Astrocyte (in vitro differentiated cells and primary cell): ENCODE measurements around the gene KRTAP5-10.

Experiments used
- CTCF ChIP-seq: IDR thresholded peaks from 2 replicates; pipeline ENCODE4 v1.5.1; 2011; ENCODE audit warnings: low read depth, mild to moderate bottlenecking, inconsistent platforms, low read length, moderate library complexity; ENCODE audit not compliant: insufficient read depth
- EZH2 ChIP-seq: IDR thresholded peaks from 2 replicates; pipeline ENCODE4 v1.6.1; 2012; ENCODE audit warnings: mild to moderate bottlenecking, low read length, inconsistent platforms; ENCODE audit not compliant: insufficient read depth

- TF ChIP-seq EZH2 (no peak), CTCF (no peak)
These were observed 12.2 kb downstream of the KRTAP5-10 start for GRCh38 chr11:71577469-71578004.
